NCI-H2107 (cell line): ENCODE measurements around the gene NLRC3.

Experiments used
- DNase-seq: peaks from one replicate; lab custom pipeline; 2025; lab: John Stamatoyannopoulos, UW

Gene NLRC3

DNA sequence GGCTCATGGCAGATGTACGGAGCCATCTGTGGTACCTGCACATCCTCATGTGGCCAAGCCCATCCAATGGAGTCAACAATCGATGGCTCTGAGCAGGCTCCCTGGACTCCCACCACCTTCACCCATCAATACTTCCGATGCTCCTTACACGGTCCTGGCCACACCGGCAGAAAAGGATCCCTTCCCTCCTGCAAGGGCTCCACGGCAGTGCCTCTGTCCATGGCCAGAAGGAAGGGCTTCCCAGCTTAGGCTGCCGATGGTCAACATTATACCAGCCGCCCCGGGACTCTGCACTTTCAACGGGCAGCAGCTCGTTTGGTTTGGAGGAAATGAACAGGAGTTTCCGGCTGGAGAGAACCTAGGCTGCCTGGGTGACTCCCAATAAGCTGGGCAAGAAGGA, 21.0 kb upstream of the NLRC3 start:
- no peak for DNase-seq

DNA sequence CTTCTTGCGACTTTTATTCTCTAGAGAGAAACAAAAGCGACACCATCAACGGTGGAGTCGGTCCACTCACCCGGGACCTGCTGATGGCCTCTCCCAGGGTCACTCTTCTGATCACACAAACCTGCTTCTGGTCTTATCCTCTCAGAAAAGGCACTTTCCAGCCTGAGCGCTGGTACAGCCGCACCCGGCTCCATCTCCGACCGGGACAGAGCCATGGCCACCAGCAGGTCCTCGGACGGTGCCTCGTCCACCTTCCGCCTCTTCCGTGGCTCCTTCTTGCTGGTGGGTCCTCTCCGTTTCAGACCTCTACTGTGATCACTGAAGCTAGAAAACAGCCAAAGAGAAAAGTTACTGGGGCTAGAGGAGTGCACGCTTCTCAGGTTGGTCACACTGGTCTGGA, 20.5 kb upstream of the NLRC3 start:
- no peak for DNase-seq

DNA sequence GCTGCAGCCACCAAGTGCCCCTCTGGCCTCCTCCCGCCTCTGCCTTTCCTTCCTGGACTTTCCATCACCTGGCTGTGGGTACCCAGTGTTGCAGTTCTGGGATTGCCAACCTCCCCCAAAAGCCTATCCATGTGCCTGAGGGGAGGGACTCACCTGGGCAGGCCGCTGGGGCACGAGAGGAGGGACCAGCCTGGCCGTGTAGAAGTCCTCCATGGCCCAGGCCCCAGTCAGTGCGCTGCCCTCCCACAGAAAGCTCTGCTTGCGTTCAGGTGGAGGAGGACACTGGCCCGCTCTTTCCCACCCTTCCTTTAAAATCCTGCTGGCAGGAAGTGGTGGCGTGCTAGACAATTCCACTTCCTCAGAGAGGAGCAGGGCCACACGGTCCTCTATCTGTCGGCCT, 20.0 kb upstream of the NLRC3 start:
- DNase-seq = no peak

DNA sequence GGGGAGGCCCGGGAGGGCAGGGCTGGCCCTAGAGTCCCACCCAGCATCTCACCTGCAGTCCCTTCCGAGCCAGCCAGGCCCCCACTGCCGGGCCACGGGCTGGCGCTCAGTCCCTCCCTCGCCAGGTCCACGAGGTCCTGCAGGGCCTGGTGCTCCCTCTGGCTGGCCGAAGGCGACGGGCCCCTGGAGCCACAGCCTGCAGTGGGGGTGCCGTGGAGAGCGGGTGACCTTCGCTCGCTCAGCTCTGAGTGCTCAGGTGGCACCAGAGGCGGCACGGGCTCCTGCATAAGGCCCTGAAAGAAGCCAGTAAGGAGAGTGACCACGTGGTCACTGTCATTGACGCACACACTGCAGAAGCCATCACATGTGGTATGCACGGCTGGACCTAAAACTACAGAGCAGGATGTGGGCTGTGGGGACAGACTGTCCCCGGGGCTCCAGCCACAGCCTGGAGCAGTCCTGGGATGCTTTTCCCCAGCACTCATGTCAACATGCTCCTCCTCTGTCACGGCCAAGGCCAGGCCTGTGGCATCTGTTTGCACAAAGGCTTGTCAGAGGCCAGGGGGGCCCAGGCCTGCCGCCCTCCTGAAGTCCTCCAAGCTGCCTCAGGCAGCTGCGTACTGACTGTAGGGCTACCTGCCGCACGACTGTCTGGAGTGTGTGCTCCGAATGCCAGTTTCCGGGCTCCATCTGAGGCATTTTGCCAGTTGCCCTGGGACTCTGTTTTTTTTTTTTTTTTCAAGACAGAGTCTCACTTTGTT, 19.1 kb upstream of the NLRC3 start:
- DNase-seq = no peak

DNA sequence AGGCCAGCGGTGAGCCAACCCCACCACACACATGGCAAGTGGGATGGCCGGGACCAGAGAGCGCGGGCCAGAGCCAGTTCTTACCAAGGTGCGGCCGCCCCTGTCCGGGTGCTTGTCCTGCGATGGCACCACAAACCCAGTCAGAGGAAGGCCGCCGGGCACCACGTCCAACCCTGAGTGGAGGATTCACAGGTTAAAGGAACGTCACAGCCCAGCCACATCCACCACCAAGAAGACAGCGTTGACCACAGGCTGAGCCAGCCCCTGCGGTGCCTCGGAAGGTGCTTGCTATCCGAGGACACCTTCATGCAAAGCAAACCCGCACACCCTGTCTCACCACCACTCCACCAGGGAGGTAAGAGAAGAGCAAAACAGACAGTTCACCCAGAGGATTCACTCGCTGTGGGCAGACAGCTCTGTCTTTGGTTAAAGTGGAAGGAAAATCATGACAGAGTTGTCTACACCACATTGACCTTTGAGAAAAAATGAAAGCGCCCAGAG, 18.4 kb upstream of the NLRC3 start:
- no peak for DNase-seq

DNA sequence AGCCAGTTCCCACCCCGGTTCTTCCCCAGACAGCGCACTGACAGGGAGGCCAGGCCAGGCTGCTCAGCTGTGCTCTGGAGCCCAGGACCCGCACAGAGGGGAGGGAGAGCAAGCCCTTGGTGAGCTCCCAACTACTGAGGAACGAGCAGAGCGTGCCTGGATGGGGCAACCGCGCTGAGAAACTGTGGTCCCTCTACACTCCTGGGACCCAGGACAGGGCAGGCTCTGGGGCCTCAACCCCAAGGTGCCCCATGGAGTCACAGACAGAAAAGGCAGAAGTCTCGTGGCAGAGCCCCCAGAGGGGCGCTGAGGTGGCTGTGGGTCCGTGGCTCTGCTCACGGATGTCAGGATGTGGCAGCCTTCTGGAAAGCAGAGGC, 17.9 kb upstream of the NLRC3 start:
- no peak for DNase-seq

DNA sequence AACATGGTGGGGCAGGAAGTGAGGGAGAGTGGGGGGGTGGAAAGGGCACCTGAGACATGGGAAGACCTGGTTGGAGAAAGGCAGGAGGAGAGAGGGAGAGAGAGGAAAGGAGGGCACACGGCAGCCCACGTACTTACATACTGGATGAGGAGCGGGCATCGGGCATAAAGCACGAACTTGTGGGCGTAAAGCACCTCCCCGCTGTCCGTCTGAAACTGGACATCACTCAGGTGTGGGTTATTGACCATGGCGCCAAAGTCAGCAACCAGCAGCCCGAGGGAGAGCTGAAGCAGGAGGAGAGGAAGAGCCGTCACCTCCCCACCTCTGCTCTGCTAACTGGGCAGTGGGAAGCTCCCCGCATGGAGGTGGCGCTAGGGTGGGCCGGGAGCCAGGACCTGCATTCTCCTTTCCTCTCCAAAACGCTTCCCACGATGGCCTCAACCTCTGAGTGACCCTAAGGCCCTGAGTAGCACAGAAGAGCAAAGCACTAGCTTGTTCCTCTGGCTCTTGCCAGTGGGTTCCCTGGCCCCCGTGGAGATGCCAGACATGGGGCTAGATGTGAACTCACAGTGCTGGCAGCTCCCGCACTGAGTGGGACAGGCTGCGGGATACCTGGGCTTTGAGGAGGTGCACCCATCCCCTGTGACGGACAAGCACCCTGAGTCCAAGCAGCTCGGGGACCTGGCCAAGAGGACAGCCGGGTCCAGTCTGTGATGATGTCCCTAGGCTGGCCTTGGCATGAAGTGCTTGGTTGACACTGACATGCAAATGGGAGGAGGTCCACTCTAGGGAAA, 17.3 kb upstream of the NLRC3 start:
- no peak for DNase-seq

DNA sequence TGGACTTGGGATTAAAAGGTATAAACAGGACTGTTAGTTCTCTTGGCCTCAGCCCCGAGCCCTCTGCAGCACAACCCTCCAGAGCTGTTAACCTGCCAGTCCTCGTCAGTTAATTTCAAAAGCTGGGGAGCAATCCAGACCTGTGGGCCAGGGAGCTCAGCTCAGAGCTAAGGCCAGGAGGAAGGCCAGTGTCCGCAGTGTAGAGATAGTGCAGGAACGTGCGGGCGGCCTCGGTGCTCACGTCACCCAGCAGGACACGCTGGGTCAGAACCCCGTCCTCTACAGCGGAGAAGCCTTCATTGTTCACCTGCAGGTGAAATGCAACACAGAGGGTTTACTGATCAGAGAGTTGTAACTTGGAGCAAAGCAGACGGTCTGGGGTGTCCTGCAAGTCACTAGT, 15.4 kb upstream of the NLRC3 start:
- no peak for DNase-seq

DNA sequence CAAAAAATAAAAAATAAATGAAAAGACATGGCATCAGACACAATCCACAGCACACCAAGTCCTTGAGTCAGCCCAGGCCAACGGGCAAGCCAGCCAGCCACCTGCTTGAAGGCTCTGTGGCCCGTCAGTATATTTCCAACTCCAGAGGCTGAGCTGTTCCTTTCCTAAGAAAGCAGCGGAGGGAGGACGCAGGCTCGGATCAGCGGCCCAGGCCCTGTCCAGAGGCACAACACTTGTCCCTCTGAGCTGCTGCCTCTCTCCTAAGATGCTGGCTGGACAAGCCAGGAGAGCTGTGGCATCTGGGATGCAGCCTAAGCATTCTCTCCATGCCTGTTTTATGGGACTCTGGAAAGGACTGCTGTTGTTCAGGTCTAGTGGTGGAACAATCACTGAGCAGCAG, 14.8 kb upstream of the NLRC3 start:
- no peak for DNase-seq

DNA sequence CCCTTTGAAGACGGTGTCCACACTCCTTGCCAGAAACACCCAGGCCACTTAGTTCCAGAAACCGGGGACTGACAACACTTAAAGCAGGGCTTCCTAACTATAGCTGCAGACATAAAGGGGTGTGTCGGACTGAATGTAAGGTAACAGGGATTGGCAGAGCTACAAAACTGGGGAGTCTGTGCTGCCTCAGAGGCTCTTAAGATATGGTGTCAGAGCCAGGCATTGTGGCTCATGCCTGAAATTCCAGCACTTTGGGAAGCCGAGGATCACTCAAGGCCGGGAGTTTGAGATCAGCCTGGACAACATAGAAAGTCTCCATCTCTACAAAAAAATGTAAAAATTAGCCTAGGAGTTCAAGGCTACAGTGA, 14.2 kb upstream of the NLRC3 start:
- DNase-seq = no peak

DNA sequence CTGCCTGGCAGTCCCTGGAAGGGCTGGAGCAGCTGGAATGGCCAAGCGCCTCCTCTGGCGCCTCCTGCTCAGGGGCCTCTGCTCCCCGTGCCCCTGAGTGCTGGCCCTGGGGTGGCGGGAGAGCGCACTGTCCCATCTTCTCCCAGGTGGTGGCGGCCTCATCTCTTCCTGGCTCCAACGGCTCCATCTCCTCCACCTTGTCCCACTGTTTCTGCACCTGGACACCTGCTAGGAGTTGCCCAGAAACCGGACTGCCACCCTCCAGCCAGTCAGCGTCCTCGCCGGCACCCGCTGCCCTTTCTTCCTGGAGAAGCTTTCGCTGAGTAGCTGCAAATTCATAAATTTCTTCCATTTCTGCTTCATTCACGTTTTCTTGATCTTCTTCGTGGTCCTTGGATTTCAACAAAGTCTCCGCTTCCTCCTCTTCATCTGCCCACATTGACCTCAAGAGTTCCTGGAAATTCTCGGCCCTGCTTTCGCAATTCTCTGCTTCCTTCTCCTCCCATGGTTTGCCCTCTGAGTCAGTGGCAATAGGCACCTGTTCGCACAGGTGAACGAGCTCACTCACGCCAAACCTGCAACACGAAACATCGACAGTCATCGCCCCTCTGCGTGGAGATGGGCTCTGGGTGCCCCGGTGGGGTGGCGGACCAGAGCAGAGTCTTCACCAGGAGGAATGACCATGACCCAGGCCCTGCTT, 13.7 kb upstream of the NLRC3 start:
- no peak for DNase-seq

DNA sequence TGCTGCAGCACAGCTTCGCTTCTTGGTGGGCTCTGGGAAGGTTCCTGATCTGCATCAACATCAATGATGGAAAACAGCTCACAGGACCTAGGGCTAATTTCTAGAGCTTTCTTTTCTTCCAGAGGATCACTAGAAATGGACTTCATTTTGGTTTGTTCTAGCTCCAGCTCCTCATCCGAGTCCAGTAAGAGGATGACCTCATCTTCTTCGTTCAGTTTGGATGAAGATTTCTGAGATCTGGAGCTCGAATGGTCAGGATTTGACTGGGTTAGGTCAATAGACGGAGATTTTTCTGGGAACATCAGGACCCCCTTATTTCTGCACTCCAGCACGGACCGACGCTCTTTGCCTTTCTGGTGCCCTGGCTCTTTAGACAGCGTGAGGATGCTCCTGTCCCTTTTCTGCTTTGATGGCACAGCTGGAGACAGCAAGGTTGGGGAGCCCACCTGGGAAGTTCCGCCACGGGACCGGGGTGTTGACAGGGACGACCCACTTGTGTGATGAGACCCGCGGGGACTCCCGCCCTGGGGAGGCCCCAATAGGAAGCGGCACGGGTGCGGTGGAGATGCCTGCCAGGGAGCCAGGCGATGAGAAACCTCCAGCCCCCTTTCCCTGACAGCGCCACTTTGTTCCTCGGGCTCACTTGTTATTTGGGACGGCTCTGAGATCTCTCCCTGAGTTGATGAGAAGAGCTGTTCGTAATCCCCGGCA, 12.9 kb upstream of the NLRC3 start:
- no peak for DNase-seq

DNA sequence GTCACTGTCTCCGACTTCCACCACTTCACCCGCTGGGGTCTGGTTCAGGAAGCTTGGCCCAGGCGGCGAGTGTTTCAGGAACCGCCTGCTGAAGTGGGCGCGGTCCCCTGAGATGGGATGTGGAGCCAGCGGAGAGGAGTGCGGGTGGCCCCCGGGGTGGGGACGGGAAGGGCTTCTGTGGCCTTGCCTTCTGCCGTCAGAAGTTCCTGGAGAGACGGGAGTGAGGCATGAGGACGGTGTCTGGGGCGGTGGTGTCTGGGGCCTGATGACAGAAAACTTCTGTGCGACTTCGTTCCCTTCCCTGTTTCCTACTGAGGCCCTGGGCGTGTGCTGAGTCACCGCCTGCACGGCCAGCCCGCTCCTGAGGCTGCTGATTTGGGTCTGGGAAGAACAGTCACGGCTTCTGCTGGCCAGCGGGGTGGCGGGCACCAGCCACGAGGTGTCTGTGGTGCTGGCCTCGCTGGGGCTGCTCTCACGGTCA, 12.3 kb upstream of the NLRC3 start:
- no peak for DNase-seq

DNA sequence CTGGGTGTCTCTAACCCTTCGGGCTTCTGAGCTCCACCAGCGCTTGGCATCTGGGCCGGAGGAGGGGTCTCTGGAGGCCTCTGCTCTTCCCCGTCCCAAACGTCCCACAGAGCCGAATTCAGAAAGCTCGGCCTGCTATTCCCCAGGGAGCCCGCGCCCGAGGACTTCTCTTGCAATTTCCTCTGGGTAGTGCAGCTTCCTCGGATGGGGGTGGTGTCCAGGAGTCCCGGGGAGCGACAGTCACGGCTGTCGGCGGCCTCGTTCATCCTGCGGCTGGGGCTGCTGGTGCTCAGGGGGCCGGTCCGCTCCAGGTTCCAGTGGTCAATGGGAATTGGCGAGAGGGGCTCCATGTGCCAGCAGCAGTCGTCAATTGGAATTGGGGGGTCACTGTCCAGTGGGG, 11.8 kb upstream of the NLRC3 start:
- DNase-seq = no peak

DNA sequence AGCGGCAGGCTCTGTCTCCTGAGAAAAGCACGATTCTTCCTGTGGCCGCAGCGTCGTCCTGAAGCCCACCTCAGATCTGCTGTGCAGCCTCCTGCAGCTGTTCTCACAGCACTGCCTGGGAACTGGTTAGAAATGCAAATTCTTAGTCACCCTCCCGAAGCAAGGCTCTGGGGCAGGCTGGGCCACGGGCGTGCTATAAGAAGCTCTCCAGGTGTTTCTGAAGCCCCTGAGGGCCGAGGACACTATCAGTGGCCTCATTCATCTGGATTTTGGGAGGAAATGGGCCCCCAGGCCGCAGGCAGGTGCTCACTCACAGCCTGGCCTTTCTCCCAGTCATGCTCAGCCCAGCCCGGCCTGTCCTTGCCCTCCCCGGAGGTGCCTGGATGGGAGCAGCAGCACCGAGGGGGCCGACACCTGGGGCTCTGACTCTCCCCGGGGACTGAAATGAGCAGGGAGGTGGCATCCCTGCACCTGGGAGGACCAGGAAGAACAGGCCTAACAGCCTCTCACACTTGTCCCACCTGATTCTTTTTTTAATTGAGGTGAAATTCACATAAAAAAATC, 10.4 kb upstream of the NLRC3 start:
- DNase-seq = no peak

DNA sequence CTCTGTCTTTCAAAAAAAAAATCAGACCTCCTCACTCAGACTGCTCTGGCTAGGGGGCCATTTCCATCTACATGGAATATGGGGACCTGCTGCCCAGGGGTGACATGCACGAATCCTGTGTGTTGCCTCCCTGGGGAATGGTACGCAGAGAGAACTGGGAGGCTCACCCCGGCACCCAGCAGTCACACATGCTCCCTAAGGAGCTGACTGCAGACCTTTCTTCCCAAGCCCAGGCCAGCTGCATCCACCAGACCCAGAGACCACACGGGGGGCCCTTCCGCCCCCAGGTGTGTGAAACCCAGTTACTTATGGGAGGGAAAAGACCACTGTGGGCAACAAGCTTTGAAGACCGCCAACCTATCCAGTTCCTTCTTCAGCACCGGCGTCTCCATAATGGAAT, 7.2 kb upstream of the NLRC3 start:
- no peak for DNase-seq

DNA sequence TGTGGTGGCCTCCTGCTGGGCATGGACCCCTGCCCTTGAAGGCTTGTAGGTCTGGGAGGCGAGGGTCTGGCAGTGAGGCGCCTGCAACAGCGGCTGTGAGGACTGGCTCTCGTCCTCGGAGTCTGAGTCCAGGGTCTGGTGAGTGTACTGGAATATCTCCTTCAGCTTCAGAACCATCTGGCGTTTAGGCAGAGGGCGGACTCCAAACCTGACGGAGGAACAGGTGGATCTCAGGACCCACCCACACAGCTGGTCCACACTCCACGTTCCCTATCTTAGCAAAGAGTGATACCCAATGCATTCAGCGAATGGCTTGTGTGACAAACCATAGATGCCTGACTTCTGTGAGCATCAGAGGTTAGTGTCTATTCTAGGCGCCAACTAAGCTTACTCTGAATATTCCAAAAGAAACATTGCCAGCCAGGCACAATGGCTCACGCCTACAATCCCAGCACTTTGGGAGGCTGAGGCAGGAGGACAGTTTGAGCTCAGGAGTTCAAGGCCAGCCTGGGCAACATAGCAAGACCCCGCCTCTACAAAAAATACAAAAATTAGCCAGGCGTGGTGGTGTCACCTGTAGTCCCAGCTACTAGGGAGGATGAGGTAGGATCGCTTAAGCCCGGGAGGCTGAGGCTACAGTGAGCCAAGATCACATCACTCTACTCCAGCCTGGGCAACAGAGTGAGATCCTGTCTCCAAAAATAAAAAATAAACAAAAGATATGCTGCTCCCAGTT, 6.3 kb upstream of the NLRC3 start:
- DNase-seq = no peak

DNA sequence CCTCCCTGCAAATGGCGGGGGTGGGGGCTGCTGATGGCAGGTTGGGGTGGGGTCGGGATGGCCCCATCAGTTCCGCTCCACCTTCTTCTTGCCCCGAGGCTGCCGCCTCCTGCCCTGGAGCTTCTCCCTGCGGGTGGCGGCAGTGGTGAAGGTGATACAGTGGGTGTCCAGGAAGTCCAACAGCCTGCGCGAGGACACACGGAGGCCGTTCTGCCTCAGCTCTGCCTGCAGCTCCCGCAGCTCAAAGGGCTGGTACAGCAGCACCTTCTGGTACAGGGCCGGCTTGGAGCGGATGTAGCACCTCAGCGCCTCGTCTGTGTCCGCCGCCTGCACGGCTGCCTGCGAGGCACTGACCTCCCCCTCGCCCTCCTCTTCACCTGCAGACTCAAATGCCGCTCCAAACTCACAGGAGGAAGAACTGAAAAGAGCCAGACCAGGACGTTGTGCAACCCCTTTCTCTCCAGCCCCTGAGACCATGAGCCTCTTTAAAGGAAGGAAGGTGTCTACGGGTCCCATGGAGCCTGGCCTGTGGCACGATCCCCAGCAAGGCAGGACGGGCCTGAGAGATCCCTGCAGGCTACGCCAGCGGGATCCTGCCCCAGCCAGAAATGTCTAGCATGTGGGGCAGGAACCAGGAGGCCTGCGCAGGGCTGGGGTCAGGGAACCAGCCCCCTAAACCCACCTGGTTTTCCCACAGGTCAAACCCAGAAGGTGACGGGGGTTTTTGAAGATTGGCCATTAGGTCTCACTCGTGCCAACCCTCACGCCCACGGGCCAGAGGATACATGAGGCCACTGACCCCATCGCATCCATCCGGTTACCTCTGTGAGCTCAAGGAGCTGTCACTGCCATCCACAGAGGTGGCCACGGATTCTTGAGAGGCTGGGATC, 5.3 kb upstream of the NLRC3 start:
- DNase-seq = no peak

DNA sequence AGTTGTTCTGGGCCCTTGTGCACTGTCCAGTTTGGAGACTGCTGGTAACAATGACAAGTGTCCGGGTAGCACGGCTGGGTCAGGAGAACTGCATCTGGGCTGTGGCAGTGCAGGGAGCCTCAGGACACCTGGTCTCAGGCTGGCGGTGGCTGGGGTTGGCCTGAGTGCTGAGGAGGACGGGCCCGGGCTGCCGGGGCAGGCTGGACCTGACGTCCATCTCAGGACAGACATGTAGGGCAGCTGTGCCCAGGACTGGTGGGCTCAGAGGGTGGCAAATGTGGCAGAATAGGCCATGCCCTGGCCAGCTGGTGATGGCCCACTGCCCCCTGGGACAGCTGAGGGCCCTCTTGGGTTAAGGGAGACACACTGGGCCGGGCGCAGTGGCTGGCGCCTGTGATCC, 4.2 kb upstream of the NLRC3 start:
- no peak for DNase-seq

DNA sequence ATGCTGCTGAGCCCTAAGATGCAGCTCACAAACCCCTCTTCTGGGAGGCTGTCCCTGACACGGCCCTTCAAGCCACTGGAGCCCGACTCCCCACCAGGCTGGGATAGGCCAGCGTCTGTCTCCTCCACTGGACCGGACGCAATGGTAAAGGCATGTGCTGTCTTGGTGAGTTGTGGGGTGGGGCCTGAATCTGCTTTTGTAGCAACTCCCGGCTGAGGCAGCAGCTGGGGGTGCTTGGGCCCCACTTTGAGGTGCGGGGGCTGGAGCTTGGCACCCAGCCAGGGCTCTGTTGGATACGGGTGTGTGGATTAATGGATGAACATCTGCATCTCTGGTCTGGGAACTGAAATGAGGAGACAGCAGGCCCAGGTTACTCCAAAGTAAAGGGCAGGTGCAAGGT, 3.5 kb upstream of the NLRC3 start:
- no peak for DNase-seq
